ENCODE measurements around the gene ZNF710. TPM values are rescaled to one million over a fixed set of nuclear protein-coding genes. Genes with fewer than 3 reads are reported as not detected.
"Not testable (repeated sequence)": the region's sequence is repeated elsewhere in the genome, so short reads cannot be mapped to it uniquely, and the experiment has no call there.

ZNF710 gene
- total and polyA plus RNA-seq, 2 of the 4 experiments (the other 2 are of a cell fraction), result 7.6 to 8.2 TPM

- Histone ChIP-seq H3K4me3 (ENCODE audit: insufficient read depth, low read depth, low read length) (no peak overlapping the region), H3K4me2 (ENCODE audit: low read depth, low read length) (no peak overlapping the region), H3K56ac (ENCODE audit: extremely low read depth, insufficient read depth, low read length) (no peak overlapping the region), H2BK20ac (ENCODE audit: low read depth, low read length) (peak overlapping the region; percentile 21; the same call in 1 of the 2 replicates), H3K18ac (ENCODE audit: low read depth, low read length) (peak overlapping the region; percentile 5), H2AFZ (replicated peaks; ENCODE audit: low read length, poor library complexity) (peak overlapping the region; percentile 85), H2BK5ac (ENCODE audit: low read depth, low read length, poor library complexity, severe bottlenecking) (peak overlapping the region; percentile 11), H2AK9ac (replicated peaks; ENCODE audit: low read depth, low read length, poor library complexity) (no peak overlapping the region), H3K9me3 (ENCODE audit: control insufficient read depth, insufficient read depth, low read length) (no peaks in the 10 kb centered on the region), H3K9ac (ENCODE audit: low read depth, low read length) (no peak overlapping the region), H2AK5ac (ENCODE audit: low read depth, low read length) (peak overlapping the region; percentile 71; the same call in 1 of the 2 replicates), H4K20me1 (ENCODE audit: insufficient read depth, low read length) (no peaks in the 10 kb centered on the region), H3K14ac (replicated peaks; ENCODE audit: low read depth, low read length) (peak overlapping the region; percentile 85), H4K91ac (ENCODE audit: insufficient read depth, low read depth, low read length) (peak overlapping the region; percentile 58; the same call in 1 of the 2 replicates), H3K4me1 (ENCODE audit: control insufficient read depth, insufficient read depth, low read length) (peaks cover 7% of the 10 kb centered on the region), H4K5ac (ENCODE audit: low read depth, low read length) (no peak overlapping the region), H3K27ac (ENCODE audit: insufficient read depth, low read length) (no peak overlapping the region), H4K8ac (ENCODE audit: low read depth in 2 of 2, low read length in 2 of 2) (peak overlapping the region; percentile 23 to 83; a peak in 3 of 4 replicates), H3K23ac (ENCODE audit: low read depth, low read length) (peak overlapping the region; percentile 41; the same call in 1 of the 2 replicates), H3K9me1 (ENCODE audit: insufficient read depth, low read length) (peaks cover 8% of the 10 kb centered on the region), H2BK15ac (ENCODE audit: low read depth, low read length) (peak overlapping the region; percentile 45; the same call in 1 of the 3 replicates), H3K27me3 (ENCODE audit: control insufficient read depth, insufficient read depth, low read length) (no peaks in the 10 kb centered on the region), H3K4ac (ENCODE audit: low read depth, low read length) (peak overlapping the region; percentile 71), H2BK120ac (ENCODE audit: low read depth, low read length) (peak overlapping the region; percentile 74; the same call in 1 of the 2 replicates), H3K36me3 (ENCODE audit: control insufficient read depth, insufficient read depth, low read length) (no peaks in the 10 kb centered on the region), H3K79me1 (ENCODE audit: low read depth in 1 of 2, low read length in 2 of 2) (peaks cover 0 to 2% of the 10 kb centered on the region in 2 experiments; a peak in 2 of 4 replicates)
- ChIA-PET CTCF (no interaction called here), POLR2A (ENCODE audit: unreplicated experiment) (no interaction called here)
- in situ Hi-C loops (cut with MboI; ENCODE audit: low sequenced_read_pairs) (no loop called here), dilution Hi-C loops (cut with HindIII; ENCODE audit: low sequenced_read_pairs, unreplicated experiment) (no loop called here), intact Hi-C loops (cut with micrococcal nuclease) (loop anchor here (2.0 kb wide), 1 partner anchor 106 kb away; no protein-coding TSS in a partner anchor)
- no TSS peak for BruUV-seq (replicated peaks)
- ATAC-seq (ENCODE audit: low read depth), result peak; percentile 43
- TF ChIP-seq FOS (IDR thresholded peaks at IDR 0.05; ENCODE audit: low read depth, low read length) (peak; percentile 8; the same call in 1 of the 2 replicates), RAD21 (IDR thresholded peaks at IDR 0.05; ENCODE audit: low read length) (no peak)
- WGBS, 2 experiments (ENCODE audit: extremely low coverage in 2 of 2, insufficient read length in 1 of 2), result 92% methylated on average over 2 of the region's 7 CpGs; no CpG with 5 or more reads in 1 of the 2 experiments
- peak; percentile 45 for DNase-seq
These were observed 105.5 kb downstream of the ZNF710 start for GRCh38 chr15:90106522-90107117.

- H4K20me1 ChIP-seq (ENCODE audit: insufficient read depth, low read length); H2BK120ac ChIP-seq (ENCODE audit: low read depth, low read length); H2BK20ac ChIP-seq (ENCODE audit: low read depth, low read length); DNase-seq; H2BK15ac ChIP-seq (ENCODE audit: low read depth, low read length); H3K4me1 ChIP-seq (ENCODE audit: control insufficient read depth, insufficient read depth, low read length); H3K36me3 ChIP-seq (ENCODE audit: control insufficient read depth, insufficient read depth, low read length); BruUV-seq (replicated peaks); intact Hi-C loops (cut with micrococcal nuclease); H3K9ac ChIP-seq (ENCODE audit: low read depth, low read length); H4K5ac ChIP-seq (ENCODE audit: low read depth, low read length); H3K27me3 ChIP-seq (ENCODE audit: control insufficient read depth, insufficient read depth, low read length); H3K79me1 ChIP-seq (ENCODE audit: low read depth in 1 of 2, low read length in 2 of 2); H3K23ac ChIP-seq (ENCODE audit: low read depth, low read length); ATAC-seq (ENCODE audit: low read depth); H3K4ac ChIP-seq (ENCODE audit: low read depth, low read length); H2BK5ac ChIP-seq (ENCODE audit: low read depth, low read length, poor library complexity, severe bottlenecking); H4K91ac ChIP-seq (ENCODE audit: insufficient read depth, low read depth, low read length); CTCF ChIA-PET; H3K14ac ChIP-seq (replicated peaks; ENCODE audit: low read depth, low read length); H3K4me3 ChIP-seq (ENCODE audit: insufficient read depth, low read depth, low read length); H3K4me2 ChIP-seq (ENCODE audit: low read depth, low read length); H3K9me3 ChIP-seq (ENCODE audit: control insufficient read depth, insufficient read depth, low read length); dilution Hi-C loops (cut with HindIII; ENCODE audit: low sequenced_read_pairs, unreplicated experiment); H3K9me1 ChIP-seq (ENCODE audit: insufficient read depth, low read length); H2AFZ ChIP-seq (replicated peaks; ENCODE audit: low read length, poor library complexity); H3K27ac ChIP-seq (ENCODE audit: insufficient read depth, low read length); H3K18ac ChIP-seq (ENCODE audit: low read depth, low read length); H4K8ac ChIP-seq (ENCODE audit: low read depth in 2 of 2, low read length in 2 of 2); POLR2A ChIA-PET (ENCODE audit: unreplicated experiment); H2AK5ac ChIP-seq (ENCODE audit: low read depth, low read length); H3K56ac ChIP-seq (ENCODE audit: extremely low read depth, insufficient read depth, low read length); in situ Hi-C loops (cut with MboI; ENCODE audit: low sequenced_read_pairs): not testable (repeated sequence)
- H2AK9ac ChIP-seq (replicated peaks; ENCODE audit: low read depth, low read length, poor library complexity), result peak overlapping the region; percentile 28
- no CpG with 5 or more reads among the region's 5 CpGs for WGBS, 2 experiments (ENCODE audit: extremely low coverage in 2 of 2, insufficient read length in 1 of 2)
These were observed 106.9 kb downstream of the ZNF710 start for GRCh38 chr15:90108038-90108437.
